Caco-2 (cell line): ENCODE measurements around the gene RPS6KC1. TPM values are rescaled to one million over a fixed set of nuclear protein-coding genes. Genes with fewer than 3 reads are reported as not detected.

Experiments used
- BruUV-seq: library from RNA; stranded (reverse); fragments of 400-500 nt; replicated peaks from 2 replicates; lab custom pipeline; 2021; lab: Mats Ljungman, UMichigan
- CTCF ChIA-PET: fragments of 300-600 bp; sonication (Branson Sonifier 250); formaldehyde crosslinking; loops from one replicate; lab custom pipeline; 2022; ENCODE audit warnings: antibody characterized with exemption; lab: Charles Lee
- POLR2A ChIA-PET: fragments of 300-600 bp; sonication (Branson Sonifier 250); formaldehyde crosslinking; loops from one replicate; lab custom pipeline; 2022; ENCODE audit warnings: antibody characterized with exemption; lab: Charles Lee
- DNase-seq, 2 experiments: peaks; one replicate each; pipeline versions ENCODE4 v3.0.0 to v3.0.0-alpha.2; 2020 to 2022
- H3K27me3 ChIP-seq: replicated peaks from 2 replicates; pipeline ENCODE4 v1.6.0; 2011; ENCODE audit warnings: low read length; ENCODE audit not compliant: control insufficient read depth, insufficient read depth
- H3K36me3 ChIP-seq: 2 replicates; pipeline ENCODE4 v1.5.1; 2011; ENCODE audit warnings: low read length; ENCODE audit not compliant: control insufficient read depth, insufficient read depth
- H3K4me1 ChIP-seq: fragments of 250-450 bp; sonication (Bioruptor Pico); 2 replicates; pipeline ENCODE4 v1.5.1; 2020; ENCODE audit warnings: mild to moderate bottlenecking
- H3K4me3 ChIP-seq: 2 replicates; pipeline ENCODE4 v1.5.1; 2011; ENCODE audit warnings: low read depth, mild to moderate bottlenecking, control low read depth, low read length
- H3K9me3 ChIP-seq: fragments of 250-450 bp; sonication (Bioruptor Pico); 2 replicates; pipeline ENCODE4 v1.5.1; 2020; ENCODE audit warnings: mild to moderate bottlenecking, moderate library complexity
- H3K27ac Mint-ChIP-seq: one replicate; pipeline ENCODE4 v1.8.0; 2022; ENCODE audit warnings: mixed read lengths; ENCODE audit not compliant: unreplicated experiment
- H3K27me3 Mint-ChIP-seq: one replicate; pipeline ENCODE4 v1.8.0; 2022; ENCODE audit warnings: mixed read lengths; ENCODE audit not compliant: insufficient read depth, unreplicated experiment
- H3K36me3 Mint-ChIP-seq: one replicate; pipeline ENCODE4 v1.8.0; 2022; ENCODE audit warnings: mild to moderate bottlenecking, mixed read lengths; ENCODE audit not compliant: insufficient read depth, unreplicated experiment
- H3K4me1 Mint-ChIP-seq: one replicate; pipeline ENCODE4 v1.8.0; 2022; ENCODE audit warnings: low read depth, mixed read lengths; ENCODE audit not compliant: unreplicated experiment
- H3K4me3 Mint-ChIP-seq: one replicate; pipeline ENCODE4 v1.8.0; 2022; ENCODE audit warnings: mild to moderate bottlenecking, moderate library complexity, mixed read lengths; ENCODE audit not compliant: unreplicated experiment
- H3K9me3 Mint-ChIP-seq: one replicate; pipeline ENCODE4 v1.8.0; 2022; ENCODE audit warnings: mixed read lengths; ENCODE audit not compliant: unreplicated experiment
- CTCF ChIP-seq, 2 experiments: fragments of 200-600 bp in 1 of 2; IDR thresholded peaks; 1 replicate in 1 of 2; 2 replicates in 1 of 2; pipeline versions ENCODE4 v1.5.1 to v1.8.0; 2011 to 2022; ENCODE audit warnings: antibody characterized with exemption in 1 of 2, control low read depth in 1 of 2, inconsistent platforms in 1 of 2, low read depth in 1 of 2, low read length in 1 of 2, mild to moderate bottlenecking in 1 of 2, moderate library complexity in 1 of 2; ENCODE audit not compliant: insufficient read depth in 1 of 2, severe bottlenecking in 1 of 2, unreplicated experiment in 1 of 2
- intact Hi-C: fragments of 100-400 bp; cut with micrococcal nuclease; formaldehyde crosslinking; loops from one replicate; pipeline ENCODE4 v1.10.0; 2022; ENCODE audit not compliant: unreplicated experiment
- total RNA-seq: library from RNA; stranded (reverse); gene quantifications from 2 replicates; pipeline ENCODE4 v1.2.3, GENCODE V29; 2022

RPS6KC1 gene
- total RNA-seq, 1 experiment from 2014 or later, result 16.4 TPM

DNA sequence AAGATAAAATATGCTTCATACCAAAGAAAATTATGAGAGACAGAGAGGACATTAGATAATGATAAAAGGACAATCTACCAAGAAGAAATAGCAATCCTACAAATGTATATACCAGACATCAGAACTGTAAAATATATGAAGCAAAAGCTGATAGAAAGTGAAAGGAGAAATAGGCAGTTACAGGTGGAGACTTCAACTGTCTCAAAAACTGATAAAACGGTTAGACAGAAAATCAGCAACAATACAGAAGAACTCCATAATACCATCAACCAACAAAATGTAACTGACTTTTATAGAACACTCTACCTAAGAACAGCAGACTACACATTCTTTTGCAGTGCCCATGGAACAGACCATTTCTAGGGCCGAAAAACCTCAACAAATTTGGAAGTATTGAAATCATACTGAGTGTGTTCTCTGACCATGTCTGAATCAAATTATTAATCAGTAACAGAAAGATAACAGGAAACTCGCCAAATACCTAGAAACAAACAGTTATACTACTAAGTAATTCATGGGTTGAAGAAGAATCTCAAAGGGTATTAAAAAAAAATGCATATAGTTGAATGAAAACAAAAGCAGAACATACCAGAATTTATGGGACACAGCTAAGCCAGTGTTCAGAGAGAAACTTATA, 132.1 kb downstream of the RPS6KC1 start:
- no peak for TF ChIP-seq CTCF (IDR thresholded peaks at IDR 0.05; ENCODE audit: insufficient read depth in 1 of 2, low read depth in 1 of 2, low read length in 1 of 2, severe bottlenecking in 1 of 2, unreplicated experiment in 1 of 2)
- CTCF ChIA-PET, result no interaction called here
- no TSS peak for BruUV-seq
- no peak for DNase-seq
- H3K4me1 ChIP-seq, result no peaks in the 10 kb centered on the region
- Mint-ChIP-seq H3K9me3 (peaks cover 26% of the 10 kb centered on the region), H3K4me3 (no peak overlapping the region), H3K4me1 (no peaks in the 10 kb centered on the region), H3K27me3 (no peaks in the 10 kb centered on the region), H3K36me3 (peaks cover 5% of the 10 kb centered on the region), H3K27ac (no peak overlapping the region)
- POLR2A ChIA-PET, result no interaction called here
- no peaks in the 10 kb centered on the region for H3K27me3 ChIP-seq
- H3K36me3 ChIP-seq, result no peaks in the 10 kb centered on the region; the same call in 1 of the 2 replicates
- intact Hi-C loops, result no loop called here
- no peaks in the 10 kb centered on the region for H3K9me3 ChIP-seq
- H3K4me3 ChIP-seq, result no peak overlapping the region

- Mint-ChIP-seq H3K27me3 (no peaks in the 10 kb centered on the region), H3K9me3 (peaks cover 34% of the 10 kb centered on the region), H3K4me3 (no peak overlapping the region), H3K36me3 (peaks cover 5% of the 10 kb centered on the region), H3K27ac (no peak overlapping the region), H3K4me1 (no peaks in the 10 kb centered on the region)
- H3K4me3 ChIP-seq, result no peak overlapping the region
- no peaks in the 10 kb centered on the region for H3K36me3 ChIP-seq
- no TSS peak for BruUV-seq
- CTCF ChIA-PET, result no interaction called here
- no peak for DNase-seq
- H3K9me3 ChIP-seq, result no peaks in the 10 kb centered on the region
- no peaks in the 10 kb centered on the region for H3K4me1 ChIP-seq
- intact Hi-C loops, result no loop called here
- POLR2A ChIA-PET, result no interaction called here
- no peaks in the 10 kb centered on the region for H3K27me3 ChIP-seq
- no peak for TF ChIP-seq CTCF (IDR thresholded peaks at IDR 0.05; ENCODE audit: insufficient read depth in 1 of 2, low read depth in 1 of 2, low read length in 1 of 2, severe bottlenecking in 1 of 2, unreplicated experiment in 1 of 2)
Observed at GRCh38 chr1:213186168-213186567, 135.1 kb downstream of the RPS6KC1 start.

DNA sequence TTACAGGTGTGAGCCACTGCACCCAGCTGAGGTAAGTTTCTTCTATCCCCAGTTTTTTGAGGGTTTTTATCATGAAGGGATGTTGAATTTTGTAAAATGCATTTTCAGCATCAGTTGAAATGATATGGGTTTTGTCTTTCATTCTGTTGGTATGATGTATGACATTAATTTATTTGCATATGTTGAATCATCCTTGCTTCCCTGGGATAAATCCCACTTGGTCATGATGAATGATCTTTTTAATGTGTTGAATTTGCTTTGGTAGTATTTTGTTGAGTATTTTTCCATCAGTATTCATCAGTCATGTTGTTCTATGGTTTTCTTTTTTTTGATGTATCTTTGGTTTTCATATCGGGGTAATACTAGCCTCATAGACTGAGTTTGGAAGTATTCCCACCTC, 141.0 kb downstream of the RPS6KC1 start:
- no peak for DNase-seq
- no TSS peak for BruUV-seq
- H3K9me3 Mint-ChIP-seq, result peaks cover 32% of the 10 kb centered on the region
- H3K4me3 ChIP-seq, result no peak overlapping the region
- TF ChIP-seq CTCF (IDR thresholded peaks at IDR 0.05; ENCODE audit: insufficient read depth in 1 of 2, low read depth in 1 of 2, low read length in 1 of 2, severe bottlenecking in 1 of 2, unreplicated experiment in 1 of 2), result no peak
- CTCF ChIA-PET, result no interaction called here
- H3K36me3 Mint-ChIP-seq, result peaks cover 7% of the 10 kb centered on the region
- H3K4me1 Mint-ChIP-seq, result peaks cover 7% of the 10 kb centered on the region
- intact Hi-C loops, result no loop called here
- no peaks in the 10 kb centered on the region for H3K27me3 Mint-ChIP-seq
- POLR2A ChIA-PET, result no interaction called here
- no peaks in the 10 kb centered on the region for H3K9me3 ChIP-seq
- H3K4me1 ChIP-seq, result no peaks in the 10 kb centered on the region
- no peaks in the 10 kb centered on the region for H3K36me3 ChIP-seq
- no peaks in the 10 kb centered on the region for H3K27me3 ChIP-seq
- no peak overlapping the region for H3K4me3 Mint-ChIP-seq
- H3K27ac Mint-ChIP-seq, result no peak overlapping the region
